ENCODE results near the gene CATSPER1. TPM values are rescaled to one million over a fixed set of nuclear protein-coding genes. Genes with fewer than 3 reads are reported as not detected.

The CATSPER1 gene
- total and polyA plus RNA-seq, 2 experiments from 2014 or later = not detected

DNA sequence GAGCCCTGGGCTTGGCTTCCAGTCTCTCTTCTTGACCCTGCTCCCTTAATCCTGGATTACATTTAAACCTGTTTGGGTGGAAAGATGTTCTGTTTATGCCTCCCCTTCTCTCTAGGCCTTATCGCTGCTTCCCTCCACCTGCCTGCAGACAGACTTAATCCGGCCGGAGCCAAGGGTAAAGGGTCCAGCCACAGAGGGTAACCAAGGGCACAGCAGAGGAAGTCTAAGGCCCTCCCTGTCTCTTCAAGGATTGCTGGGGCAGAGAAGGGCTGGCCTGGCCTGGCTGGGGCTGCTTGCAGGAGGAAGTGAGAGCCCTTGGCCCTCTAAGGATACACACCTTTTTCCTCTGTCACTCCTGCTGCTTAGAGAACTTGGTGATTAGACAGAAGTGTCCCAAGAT is 20.6 kb upstream of the CATSPER1 start:
- no peak overlapping the region for H3K4me3 Mint-ChIP-seq
- H3K9me2 ChIP-seq (ENCODE audit: insufficient read depth) = no peaks in the 10 kb centered on the region
- no peak overlapping the region for H3K4me2 ChIP-seq
- no peak overlapping the region for H3K4me3 ChIP-seq
- 0 out of 2 replicates have a peak, but pooled peaks cover 4% of the 10 kb centered on the region for H3K79me2 ChIP-seq (replicated peaks; ENCODE audit: insufficient read depth)
- no peak overlapping the region for H3K27ac ChIP-seq (ENCODE audit: low read depth)
- no peak overlapping the region for H2AFZ ChIP-seq
- H3K36me3 ChIP-seq (ENCODE audit: insufficient read depth) = no peaks in the 10 kb centered on the region
- peaks cover 43% of the 10 kb centered on the region for H3K4me1 Mint-ChIP-seq
- no peaks in the 10 kb centered on the region; the same call in 2 of the 3 replicates for H3K9me3 Mint-ChIP-seq
- H3K36me3 Mint-ChIP-seq (ENCODE audit: low read depth) = peaks cover 16% of the 10 kb centered on the region
- H3F3A ChIP-seq (replicated peaks; ENCODE audit: low read depth) = peaks cover 21% of the 10 kb centered on the region; the same call in 1 of the 2 replicates
- no peak overlapping the region for H3K27ac Mint-ChIP-seq
- no peaks in the 10 kb centered on the region for H3K27me3 ChIP-seq (ENCODE audit: insufficient read depth)
- H4K20me1 ChIP-seq (replicated peaks; ENCODE audit: insufficient read depth) = no peaks in the 10 kb centered on the region; the same call in none of the 2 replicates
- TF ChIP-seq, protein P1, sequence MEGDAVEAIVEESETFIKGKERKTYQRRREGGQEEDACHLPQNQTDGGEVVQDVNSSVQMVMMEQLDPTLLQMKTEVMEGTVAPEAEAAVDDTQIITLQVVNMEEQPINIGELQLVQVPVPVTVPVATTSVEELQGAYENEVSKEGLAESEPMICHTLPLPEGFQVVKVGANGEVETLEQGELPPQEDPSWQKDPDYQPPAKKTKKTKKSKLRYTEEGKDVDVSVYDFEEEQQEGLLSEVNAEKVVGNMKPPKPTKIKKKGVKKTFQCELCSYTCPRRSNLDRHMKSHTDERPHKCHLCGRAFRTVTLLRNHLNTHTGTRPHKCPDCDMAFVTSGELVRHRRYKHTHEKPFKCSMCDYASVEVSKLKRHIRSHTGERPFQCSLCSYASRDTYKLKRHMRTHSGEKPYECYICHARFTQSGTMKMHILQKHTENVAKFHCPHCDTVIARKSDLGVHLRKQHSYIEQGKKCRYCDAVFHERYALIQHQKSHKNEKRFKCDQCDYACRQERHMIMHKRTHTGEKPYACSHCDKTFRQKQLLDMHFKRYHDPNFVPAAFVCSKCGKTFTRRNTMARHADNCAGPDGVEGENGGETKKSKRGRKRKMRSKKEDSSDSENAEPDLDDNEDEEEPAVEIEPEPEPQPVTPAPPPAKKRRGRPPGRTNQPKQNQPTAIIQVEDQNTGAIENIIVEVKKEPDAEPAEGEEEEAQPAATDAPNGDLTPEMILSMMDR (conservative IDR thresholded peaks at IDR 0.05; ENCODE audit: low read depth in 2 of 2) = no peak
- TF ChIP-seq, protein P2, sequence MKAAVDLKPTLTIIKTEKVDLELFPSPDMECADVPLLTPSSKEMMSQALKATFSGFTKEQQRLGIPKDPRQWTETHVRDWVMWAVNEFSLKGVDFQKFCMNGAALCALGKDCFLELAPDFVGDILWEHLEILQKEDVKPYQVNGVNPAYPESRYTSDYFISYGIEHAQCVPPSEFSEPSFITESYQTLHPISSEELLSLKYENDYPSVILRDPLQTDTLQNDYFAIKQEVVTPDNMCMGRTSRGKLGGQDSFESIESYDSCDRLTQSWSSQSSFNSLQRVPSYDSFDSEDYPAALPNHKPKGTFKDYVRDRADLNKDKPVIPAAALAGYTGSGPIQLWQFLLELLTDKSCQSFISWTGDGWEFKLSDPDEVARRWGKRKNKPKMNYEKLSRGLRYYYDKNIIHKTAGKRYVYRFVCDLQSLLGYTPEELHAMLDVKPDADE (IDR thresholded peaks at IDR 0.05) = no peak
- TF ChIP-seq, protein P3, sequence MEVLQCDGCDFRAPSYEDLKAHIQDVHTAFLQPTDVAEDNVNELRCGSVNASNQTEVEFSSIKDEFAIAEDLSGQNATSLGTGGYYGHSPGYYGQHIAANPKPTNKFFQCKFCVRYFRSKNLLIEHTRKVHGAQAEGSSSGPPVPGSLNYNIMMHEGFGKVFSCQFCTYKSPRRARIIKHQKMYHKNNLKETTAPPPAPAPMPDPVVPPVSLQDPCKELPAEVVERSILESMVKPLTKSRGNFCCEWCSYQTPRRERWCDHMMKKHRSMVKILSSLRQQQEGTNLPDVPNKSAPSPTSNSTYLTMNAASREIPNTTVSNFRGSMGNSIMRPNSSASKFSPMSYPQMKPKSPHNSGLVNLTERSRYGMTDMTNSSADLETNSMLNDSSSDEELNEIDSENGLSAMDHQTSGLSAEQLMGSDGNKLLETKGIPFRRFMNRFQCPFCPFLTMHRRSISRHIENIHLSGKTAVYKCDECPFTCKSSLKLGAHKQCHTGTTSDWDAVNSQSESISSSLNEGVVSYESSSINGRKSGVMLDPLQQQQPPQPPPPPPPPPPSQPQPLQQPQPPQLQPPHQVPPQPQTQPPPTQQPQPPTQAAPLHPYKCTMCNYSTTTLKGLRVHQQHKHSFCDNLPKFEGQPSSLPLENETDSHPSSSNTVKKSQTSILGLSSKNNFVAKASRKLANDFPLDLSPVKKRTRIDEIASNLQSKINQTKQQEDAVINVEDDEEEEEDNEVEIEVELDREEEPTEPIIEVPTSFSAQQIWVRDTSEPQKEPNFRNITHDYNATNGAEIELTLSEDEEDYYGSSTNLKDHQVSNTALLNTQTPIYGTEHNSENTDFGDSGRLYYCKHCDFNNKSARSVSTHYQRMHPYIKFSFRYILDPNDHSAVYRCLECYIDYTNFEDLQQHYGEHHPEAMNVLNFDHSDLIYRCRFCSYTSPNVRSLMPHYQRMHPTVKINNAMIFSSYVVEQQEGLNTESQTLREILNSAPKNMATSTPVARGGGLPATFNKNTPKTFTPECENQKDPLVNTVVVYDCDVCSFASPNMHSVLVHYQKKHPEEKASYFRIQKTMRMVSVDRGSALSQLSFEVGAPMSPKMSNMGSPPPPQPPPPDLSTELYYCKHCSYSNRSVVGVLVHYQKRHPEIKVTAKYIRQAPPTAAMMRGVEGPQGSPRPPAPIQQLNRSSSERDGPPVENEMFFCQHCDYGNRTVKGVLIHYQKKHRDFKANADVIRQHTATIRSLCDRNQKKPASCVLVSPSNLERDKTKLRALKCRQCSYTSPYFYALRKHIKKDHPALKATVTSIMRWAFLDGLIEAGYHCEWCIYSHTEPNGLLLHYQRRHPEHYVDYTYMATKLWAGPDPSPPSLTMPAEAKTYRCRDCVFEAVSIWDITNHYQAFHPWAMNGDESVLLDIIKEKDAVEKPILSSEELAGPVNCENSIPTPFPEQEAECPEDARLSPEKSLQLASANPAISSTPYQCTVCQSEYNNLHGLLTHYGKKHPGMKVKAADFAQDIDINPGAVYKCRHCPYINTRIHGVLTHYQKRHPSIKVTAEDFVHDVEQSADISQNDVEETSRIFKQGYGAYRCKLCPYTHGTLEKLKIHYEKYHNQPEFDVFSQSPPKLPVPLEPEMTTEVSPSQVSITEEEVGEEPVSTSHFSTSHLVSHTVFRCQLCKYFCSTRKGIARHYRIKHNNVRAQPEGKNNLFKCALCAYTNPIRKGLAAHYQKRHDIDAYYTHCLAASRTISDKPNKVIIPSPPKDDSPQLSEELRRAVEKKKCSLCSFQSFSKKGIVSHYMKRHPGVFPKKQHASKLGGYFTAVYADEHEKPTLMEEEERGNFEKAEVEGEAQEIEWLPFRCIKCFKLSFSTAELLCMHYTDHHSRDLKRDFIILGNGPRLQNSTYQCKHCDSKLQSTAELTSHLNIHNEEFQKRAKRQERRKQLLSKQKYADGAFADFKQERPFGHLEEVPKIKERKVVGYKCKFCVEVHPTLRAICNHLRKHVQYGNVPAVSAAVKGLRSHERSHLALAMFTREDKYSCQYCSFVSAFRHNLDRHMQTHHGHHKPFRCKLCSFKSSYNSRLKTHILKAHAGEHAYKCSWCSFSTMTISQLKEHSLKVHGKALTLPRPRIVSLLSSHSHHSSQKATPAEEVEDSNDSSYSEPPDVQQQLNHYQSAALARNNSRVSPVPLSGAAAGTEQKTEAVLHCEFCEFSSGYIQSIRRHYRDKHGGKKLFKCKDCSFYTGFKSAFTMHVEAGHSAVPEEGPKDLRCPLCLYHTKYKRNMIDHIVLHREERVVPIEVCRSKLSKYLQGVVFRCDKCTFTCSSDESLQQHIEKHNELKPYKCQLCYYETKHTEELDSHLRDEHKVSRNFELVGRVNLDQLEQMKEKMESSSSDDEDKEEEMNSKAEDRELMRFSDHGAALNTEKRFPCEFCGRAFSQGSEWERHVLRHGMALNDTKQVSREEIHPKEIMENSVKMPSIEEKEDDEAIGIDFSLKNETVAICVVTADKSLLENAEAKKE (CRISPR knock-in tag; IDR thresholded peaks at IDR 0.05) = no peak
- TF ChIP-seq CREB1 (CRISPR knock-in tag; IDR thresholded peaks at IDR 0.05; ENCODE audit: low read depth) (no peak), NANOG (IDR thresholded peaks at IDR 0.05; ENCODE audit: borderline replicate concordance) (no peak)
- H3K27me3 Mint-ChIP-seq (ENCODE audit: insufficient read depth, low read depth, poor library complexity) = peaks cover 12% of the 10 kb centered on the region
- ATAC-seq (no peak), DNase-seq (ENCODE audit: low spot score) (no peak)
- H3K4me1 ChIP-seq (ENCODE audit: insufficient read depth) = peaks cover 16% of the 10 kb centered on the region
